Peyer's patch (tissue), 4 donors: ENCODE data around the gene SERPINB1.

Experiments
- CTCF ChIP-seq, 6 experiments: fragments of 450-650 bp in 4 of 6; fragments of 200-600 bp in 2 of 6; sonication (generic) in 1 of 6; IDR thresholded peaks; one replicate each; pipeline ENCODE4 v1.5.1; 2017 to 2019; ENCODE audit warnings: antibody characterized with exemption in 6 of 6, mild to moderate bottlenecking in 3 of 6, moderate library complexity in 1 of 6
- POLR2A ChIP-seq, 2 donors: fragments of 450-650 bp; IDR thresholded peaks; one replicate each; pipeline ENCODE4 v1.5.1; 2017; ENCODE audit warnings: antibody characterized with exemption in 2 of 2, mild to moderate bottlenecking in 2 of 2, moderate library complexity in 2 of 2

- no peak for TF ChIP-seq CTCF (IDR thresholded peaks at IDR 0.05)
- TF ChIP-seq POLR2A (IDR thresholded peaks at IDR 0.05), result no peak
Measured at GRCh38 chr6:2795162-2795561, 46.5 kb downstream of the SERPINB1 start.
